Measurements from ENCODE around the gene REEP1.

REEP1 gene

DNA sequence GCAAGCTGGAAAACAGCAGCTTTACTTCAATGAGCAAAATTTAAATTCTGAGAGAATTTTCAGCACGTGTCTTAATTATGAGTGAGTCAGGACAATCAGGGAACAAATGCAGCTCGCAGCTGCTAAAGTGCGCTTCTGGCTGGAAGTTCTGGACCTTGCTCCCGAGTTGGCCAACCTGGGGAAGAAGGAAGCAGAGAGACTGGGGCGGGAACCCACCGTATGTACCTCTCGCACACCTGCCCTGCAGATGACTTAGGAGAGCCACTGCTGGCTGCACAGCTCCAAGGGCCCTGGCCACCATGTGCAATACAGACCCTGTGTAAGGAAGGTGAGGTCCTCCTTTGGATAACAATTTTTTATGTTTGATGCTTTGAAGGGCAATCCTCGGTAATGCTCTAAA is 42.4 kb downstream of the REEP1 start:
- Histone ChIP-seq H4K8ac (ENCODE audit: low read depth, low read length) (no peak overlapping the region), H2BK15ac (ENCODE audit: low read length) (no peak overlapping the region), H2AFZ (ENCODE audit: low read length) (no peak overlapping the region), H2BK5ac (ENCODE audit: low read length) (no peak overlapping the region), H3K9me3 (replicated peaks in 1 of 2; ENCODE audit: control insufficient read depth in 2 of 2, insufficient read depth in 1 of 2, low read depth in 1 of 2, low read length in 2 of 2) (no peaks in the 10 kb centered on the region), H3K18ac (ENCODE audit: low read length) (no peak overlapping the region), H3K4me1 (ENCODE audit: control insufficient read depth in 2 of 2, insufficient read depth in 1 of 2, low read depth in 1 of 2, low read length in 2 of 2) (peaks cover 0 to 5% of the 10 kb centered on the region in 2 donors), H3K4ac (ENCODE audit: low read length) (no peak overlapping the region), H3K79me1 (ENCODE audit: low read depth, low read length) (no peaks in the 10 kb centered on the region), H4K91ac (ENCODE audit: low read depth, low read length, poor library complexity) (no peak overlapping the region), H3K4me3 (ENCODE audit: low read length in 2 of 2) (no peak overlapping the region), H2BK120ac (ENCODE audit: low read depth, low read length) (no peak overlapping the region), H3K27me3 (ENCODE audit: control insufficient read depth in 3 of 3, insufficient read depth in 3 of 3, low read depth in 1 of 3, low read length in 3 of 3) (peaks cover 0 to 8% (median 0%) of the 10 kb centered on the region in 3 experiments), H3K23ac (ENCODE audit: low read depth, low read length, poor library complexity) (no peak overlapping the region), H3K4me2 (ENCODE audit: insufficient read depth, low read length, poor library complexity, severe bottlenecking) (no peak overlapping the region), H3K36me3 (replicated peaks in 1 of 2; ENCODE audit: control insufficient read depth in 2 of 2, insufficient read depth in 2 of 2, low read length in 2 of 2) (no peaks in the 10 kb centered on the region), H2BK12ac (ENCODE audit: low read length) (no peak overlapping the region), H3K14ac (ENCODE audit: low read length) (no peak overlapping the region), H3K9ac (ENCODE audit: low read depth, low read length, poor library complexity) (no peak overlapping the region), H3K27ac (replicated peaks; ENCODE audit: low read length) (no peak overlapping the region), H2AK5ac (ENCODE audit: low read depth, low read length) (no peak overlapping the region)
- no CpG with 5 or more reads among the region's 8 CpGs for WGBS, 2 donors (ENCODE audit: extremely low coverage in 2 of 2, insufficient read length in 2 of 2, insufficient replicate concordance in 1 of 2)
- no peak for DNase-seq (ENCODE audit: low spot score)

DNA sequence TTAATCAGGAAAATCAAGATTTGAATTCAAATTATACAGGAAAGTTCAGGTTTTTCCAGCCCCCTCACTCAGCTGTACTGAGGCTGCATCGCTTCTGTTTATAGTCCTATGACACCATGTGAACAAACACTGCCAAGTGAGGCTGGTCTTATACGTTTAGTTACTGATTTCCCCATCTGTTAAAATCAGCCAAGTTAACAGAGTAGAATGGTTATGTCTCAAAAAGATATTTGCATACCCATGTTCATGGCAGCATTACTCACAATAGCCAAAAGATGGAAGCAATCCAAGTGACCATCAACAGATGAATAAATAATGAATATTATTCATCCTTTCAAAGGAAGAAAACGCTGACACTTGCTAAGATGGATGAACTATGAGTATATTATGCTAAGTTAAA is 43.8 kb downstream of the REEP1 start:
- no peak overlapping the region for H2BK15ac ChIP-seq (ENCODE audit: low read length)
- no peak overlapping the region for H2BK5ac ChIP-seq (ENCODE audit: low read length)
- no peak overlapping the region for H3K27ac ChIP-seq (replicated peaks; ENCODE audit: low read length)
- H3K36me3 ChIP-seq (replicated peaks in 1 of 2; ENCODE audit: control insufficient read depth in 2 of 2, insufficient read depth in 2 of 2, low read length in 2 of 2) = no peaks in the 10 kb centered on the region
- H4K91ac ChIP-seq (ENCODE audit: low read depth, low read length, poor library complexity) = no peak overlapping the region
- no peak overlapping the region for H3K23ac ChIP-seq (ENCODE audit: low read depth, low read length, poor library complexity)
- H3K4me2 ChIP-seq (ENCODE audit: insufficient read depth, low read length, poor library complexity, severe bottlenecking) = no peak overlapping the region
- no peak overlapping the region for H2AK5ac ChIP-seq (ENCODE audit: low read depth, low read length)
- peaks cover 0 to 2% of the 10 kb centered on the region in 2 donors for H3K4me1 ChIP-seq (ENCODE audit: control insufficient read depth in 2 of 2, insufficient read depth in 1 of 2, low read depth in 1 of 2, low read length in 2 of 2)
- no peak overlapping the region for H3K4me3 ChIP-seq (ENCODE audit: low read length in 2 of 2)
- peaks cover 0 to 11% (median 0%) of the 10 kb centered on the region in 3 experiments for H3K27me3 ChIP-seq (ENCODE audit: control insufficient read depth in 3 of 3, insufficient read depth in 3 of 3, low read depth in 1 of 3, low read length in 3 of 3)
- no peak overlapping the region for H2AFZ ChIP-seq (ENCODE audit: low read length)
- H3K9me3 ChIP-seq (replicated peaks in 1 of 2; ENCODE audit: control insufficient read depth in 2 of 2, insufficient read depth in 1 of 2, low read depth in 1 of 2, low read length in 2 of 2) = no peaks in the 10 kb centered on the region
- WGBS, 2 donors (ENCODE audit: extremely low coverage in 2 of 2, insufficient read length in 2 of 2, insufficient replicate concordance in 1 of 2) = no CpG with 5 or more reads among the region's 3 CpGs
- no peak for DNase-seq (ENCODE audit: low spot score)
- no peaks in the 10 kb centered on the region for H3K79me1 ChIP-seq (ENCODE audit: low read depth, low read length)
- no peak overlapping the region for H4K8ac ChIP-seq (ENCODE audit: low read depth, low read length)
- H3K9ac ChIP-seq (ENCODE audit: low read depth, low read length, poor library complexity) = no peak overlapping the region
- H3K4ac ChIP-seq (ENCODE audit: low read length) = no peak overlapping the region
- no peak overlapping the region for H2BK120ac ChIP-seq (ENCODE audit: low read depth, low read length)
- H3K18ac ChIP-seq (ENCODE audit: low read length) = no peak overlapping the region
- H3K14ac ChIP-seq (ENCODE audit: low read length) = no peak overlapping the region
- H2BK12ac ChIP-seq (ENCODE audit: low read length) = no peak overlapping the region

DNA sequence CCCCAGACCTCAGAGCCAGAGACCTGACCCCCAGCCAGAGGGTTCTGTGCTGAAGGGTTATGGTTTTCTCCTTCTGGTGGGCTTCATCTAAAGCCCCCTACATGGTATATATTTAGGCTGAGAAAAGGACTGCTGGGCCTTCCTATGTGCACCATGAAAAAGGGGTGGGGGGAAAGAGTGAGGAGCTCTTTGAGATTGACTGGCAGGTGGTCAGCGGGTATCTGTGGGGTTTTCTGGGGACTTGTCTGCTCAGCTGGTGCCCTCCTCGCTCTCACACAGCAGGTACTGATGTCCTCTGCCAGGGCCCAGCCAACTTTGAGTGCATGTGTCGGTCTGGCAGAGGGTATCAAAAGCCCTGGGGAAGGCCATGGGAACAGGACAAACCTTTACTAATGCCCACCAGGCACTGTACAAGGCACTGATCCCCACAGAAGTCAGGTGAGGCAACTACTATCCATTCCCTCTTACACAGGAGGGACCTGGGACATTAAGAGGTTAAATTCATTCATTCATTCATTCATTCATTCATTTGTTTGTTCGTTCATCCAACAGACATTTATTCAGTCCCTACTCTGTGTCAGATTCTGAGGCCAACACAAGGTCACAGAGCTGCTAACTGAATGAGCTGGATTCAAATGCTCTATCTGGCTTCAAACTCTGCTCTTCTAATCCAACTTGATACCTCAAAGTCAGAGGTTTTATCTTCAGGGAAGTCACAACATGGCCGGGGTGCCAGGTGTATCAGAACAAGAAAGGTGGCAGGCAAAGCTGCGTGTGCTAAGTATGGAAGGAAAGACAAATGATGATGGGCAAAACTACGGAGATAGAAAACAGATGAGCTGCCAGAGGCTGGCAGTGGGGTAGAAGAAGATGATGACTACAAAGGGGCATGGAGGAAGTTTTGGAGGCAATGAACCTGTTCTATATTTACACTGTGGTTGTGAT is 44.6 kb downstream of the REEP1 start:
- Histone ChIP-seq H3K9ac (ENCODE audit: low read depth, low read length, poor library complexity) (no peak overlapping the region), H2BK120ac (ENCODE audit: low read depth, low read length) (peak overlapping the region; percentile 18), H3K4me1 (ENCODE audit: control insufficient read depth in 2 of 2, insufficient read depth in 1 of 2, low read depth in 1 of 2, low read length in 2 of 2) (no peaks in the 10 kb centered on the region), H3K4me2 (ENCODE audit: insufficient read depth, low read length, poor library complexity, severe bottlenecking) (no peak overlapping the region), H3K27me3 (ENCODE audit: control insufficient read depth in 3 of 3, insufficient read depth in 3 of 3, low read depth in 1 of 3, low read length in 3 of 3) (peaks cover 0 to 12% (median 0%) of the 10 kb centered on the region in 3 experiments), H3K23ac (ENCODE audit: low read depth, low read length, poor library complexity) (no peak overlapping the region), H3K18ac (ENCODE audit: low read length) (no peak overlapping the region), H2AFZ (ENCODE audit: low read length) (no peak overlapping the region), H3K9me3 (replicated peaks in 1 of 2; ENCODE audit: control insufficient read depth in 2 of 2, insufficient read depth in 1 of 2, low read depth in 1 of 2, low read length in 2 of 2) (no peaks in the 10 kb centered on the region), H2BK12ac (ENCODE audit: low read length) (no peak overlapping the region), H3K4ac (ENCODE audit: low read length) (no peak overlapping the region), H3K36me3 (replicated peaks in 1 of 2; ENCODE audit: control insufficient read depth in 2 of 2, insufficient read depth in 2 of 2, low read length in 2 of 2) (no peaks in the 10 kb centered on the region), H3K27ac (replicated peaks; ENCODE audit: low read length) (no peak overlapping the region), H2BK15ac (ENCODE audit: low read length) (no peak overlapping the region), H2BK5ac (ENCODE audit: low read length) (no peak overlapping the region), H4K8ac (ENCODE audit: low read depth, low read length) (no peak overlapping the region), H3K4me3 (ENCODE audit: low read length in 2 of 2) (no peak overlapping the region), H4K91ac (ENCODE audit: low read depth, low read length, poor library complexity) (no peak overlapping the region), H2AK5ac (ENCODE audit: low read depth, low read length) (peak overlapping the region; percentile 34), H3K14ac (ENCODE audit: low read length) (no peak overlapping the region), H3K79me1 (ENCODE audit: low read depth, low read length) (no peaks in the 10 kb centered on the region)
- no peak for DNase-seq (ENCODE audit: low spot score)
- whole genome bisulfite sequencing, 2 donors (ENCODE audit: extremely low coverage in 2 of 2, insufficient read length in 2 of 2, insufficient replicate concordance in 1 of 2) = no CpG with 5 or more reads among the region's 7 CpGs

DNA sequence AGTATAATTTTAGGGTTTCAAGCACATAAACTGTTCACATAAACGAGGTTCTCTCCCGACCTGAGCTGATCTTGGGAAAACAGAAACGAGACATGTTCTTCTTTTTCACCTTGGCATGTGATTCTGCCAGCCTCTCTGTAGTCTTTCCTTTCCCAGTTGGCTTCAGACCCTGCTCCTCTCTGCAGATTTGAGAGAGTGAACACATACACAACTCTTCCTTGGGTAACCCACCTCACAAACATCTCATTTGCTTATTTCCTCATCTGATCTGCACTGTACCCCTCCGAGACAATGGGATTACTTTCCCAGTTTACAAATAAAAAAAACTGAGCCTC is 46.1 kb downstream of the REEP1 start:
- H4K91ac ChIP-seq (ENCODE audit: low read depth, low read length, poor library complexity) = no peak overlapping the region
- H3K9ac ChIP-seq (ENCODE audit: low read depth, low read length, poor library complexity) = no peak overlapping the region
- no peak overlapping the region for H2BK120ac ChIP-seq (ENCODE audit: low read depth, low read length)
- no peak overlapping the region for H2BK5ac ChIP-seq (ENCODE audit: low read length)
- no peak overlapping the region for H3K4ac ChIP-seq (ENCODE audit: low read length)
- no peak overlapping the region for H2BK12ac ChIP-seq (ENCODE audit: low read length)
- no peak overlapping the region for H3K27ac ChIP-seq (replicated peaks; ENCODE audit: low read length)
- H3K9me3 ChIP-seq (replicated peaks in 1 of 2; ENCODE audit: control insufficient read depth in 2 of 2, insufficient read depth in 1 of 2, low read depth in 1 of 2, low read length in 2 of 2) = no peaks in the 10 kb centered on the region
- no CpG with 5 or more reads among the region's 4 CpGs for WGBS, 2 donors (ENCODE audit: extremely low coverage in 2 of 2, insufficient read length in 2 of 2, insufficient replicate concordance in 1 of 2)
- H3K14ac ChIP-seq (ENCODE audit: low read length) = no peak overlapping the region
- H3K27me3 ChIP-seq (ENCODE audit: control insufficient read depth in 3 of 3, insufficient read depth in 3 of 3, low read depth in 1 of 3, low read length in 3 of 3) = peaks cover 0 to 14% (median 0%) of the 10 kb centered on the region in 3 experiments
- no peak overlapping the region for H2BK15ac ChIP-seq (ENCODE audit: low read length)
- no peaks in the 10 kb centered on the region for H3K36me3 ChIP-seq (replicated peaks in 1 of 2; ENCODE audit: control insufficient read depth in 2 of 2, insufficient read depth in 2 of 2, low read length in 2 of 2)
- no peak overlapping the region for H3K18ac ChIP-seq (ENCODE audit: low read length)
- no peak overlapping the region for H3K4me2 ChIP-seq (ENCODE audit: insufficient read depth, low read length, poor library complexity, severe bottlenecking)
- no peak overlapping the region for H3K4me3 ChIP-seq (ENCODE audit: low read length in 2 of 2)
- H3K23ac ChIP-seq (ENCODE audit: low read depth, low read length, poor library complexity) = no peak overlapping the region
- DNase-seq (ENCODE audit: low spot score) = no peak
- no peak overlapping the region for H2AFZ ChIP-seq (ENCODE audit: low read length)
- H4K8ac ChIP-seq (ENCODE audit: low read depth, low read length) = no peak overlapping the region
- H3K4me1 ChIP-seq (ENCODE audit: control insufficient read depth in 2 of 2, insufficient read depth in 1 of 2, low read depth in 1 of 2, low read length in 2 of 2) = no peaks in the 10 kb centered on the region
- no peaks in the 10 kb centered on the region for H3K79me1 ChIP-seq (ENCODE audit: low read depth, low read length)
- no peak overlapping the region for H2AK5ac ChIP-seq (ENCODE audit: low read depth, low read length)
